Renal cortex interstitium (tissue), 11 donors: ENCODE results near the gene ARFGEF3. TPM values are rescaled to one million over a fixed set of nuclear protein-coding genes. Genes with fewer than 3 reads are reported as not detected.

ENCODE experiments used
- DNase-seq, 11 donors: peaks; one replicate each; pipeline ENCODE4 v3.0.0-alpha.2; 2013; ENCODE audit warnings: low read depth in 9 of 11, low spot score in 4 of 11; ENCODE audit errors: extremely low read depth in 1 of 11
- polyA plus RNA-seq, 3 donors: library from polyadenylated mRNA; unstranded; fragments of 120-200 nt; gene quantifications; one replicate each; pipeline ENCODE4 v1.2.1, GENCODE V29; 2013; ENCODE audit not compliant: insufficient read length in 3 of 3

The ARFGEF3 gene
- polyA plus RNA-seq, 3 donors = 6.1 to 6.8 (median 6.7) TPM

DNA sequence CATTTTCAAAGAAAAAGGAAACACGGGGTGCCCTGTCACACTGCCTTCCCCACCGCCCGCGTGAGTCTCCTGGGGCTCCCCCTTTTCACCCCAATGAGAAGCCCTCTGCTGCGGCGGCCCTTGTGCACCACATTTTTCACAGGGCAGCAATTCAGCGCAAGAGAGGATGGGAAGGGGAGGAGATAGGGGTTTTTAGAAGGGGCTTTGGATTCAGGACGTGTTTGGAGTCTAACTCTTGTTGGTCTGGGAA is 726 bp upstream of the ARFGEF3 start:
- no peak for DNase-seq

DNA sequence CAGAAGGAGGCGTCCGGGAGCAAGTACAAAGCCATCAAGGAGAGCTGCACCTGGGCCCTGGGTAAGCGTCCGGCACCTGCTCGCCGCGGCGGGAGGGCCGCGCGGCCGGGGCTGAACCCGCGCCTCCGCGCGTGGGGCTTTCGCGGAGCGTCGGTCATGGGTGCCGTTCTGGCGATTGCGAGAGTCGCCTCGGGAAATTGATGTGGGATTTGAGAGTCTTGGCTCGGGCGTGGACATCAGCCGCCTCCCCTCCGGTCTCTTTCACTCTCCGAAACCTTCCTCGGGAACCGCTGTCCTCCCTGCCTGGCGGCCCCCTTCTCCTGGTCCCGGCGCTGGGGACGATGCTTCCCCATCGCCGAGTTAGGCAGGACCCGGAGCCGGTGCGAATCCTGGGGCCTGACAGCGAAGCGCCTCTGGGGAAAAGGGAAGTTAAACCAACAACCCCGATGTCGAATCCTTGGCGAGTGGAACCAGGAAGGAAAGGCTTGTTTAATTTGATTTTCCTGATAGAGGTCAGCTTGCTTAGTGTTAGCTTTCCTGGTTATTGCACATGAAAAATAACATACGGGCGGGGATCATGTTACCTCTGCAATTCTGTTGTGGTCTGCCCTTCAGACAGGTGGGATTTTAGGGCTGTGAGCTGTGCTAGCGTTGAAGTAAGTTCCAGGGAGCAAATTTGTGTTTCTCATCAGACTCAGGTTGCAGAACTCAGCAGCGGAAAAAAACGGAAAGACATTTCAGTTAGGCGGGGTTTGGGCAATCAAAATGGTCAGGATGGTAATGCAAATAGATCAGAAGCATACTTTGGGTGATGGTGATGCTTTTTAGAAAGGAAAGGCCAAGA is 594 bp downstream of the ARFGEF3 start:
- peak in 2 of 11 donors; percentile 14 to 18 for DNase-seq

DNA sequence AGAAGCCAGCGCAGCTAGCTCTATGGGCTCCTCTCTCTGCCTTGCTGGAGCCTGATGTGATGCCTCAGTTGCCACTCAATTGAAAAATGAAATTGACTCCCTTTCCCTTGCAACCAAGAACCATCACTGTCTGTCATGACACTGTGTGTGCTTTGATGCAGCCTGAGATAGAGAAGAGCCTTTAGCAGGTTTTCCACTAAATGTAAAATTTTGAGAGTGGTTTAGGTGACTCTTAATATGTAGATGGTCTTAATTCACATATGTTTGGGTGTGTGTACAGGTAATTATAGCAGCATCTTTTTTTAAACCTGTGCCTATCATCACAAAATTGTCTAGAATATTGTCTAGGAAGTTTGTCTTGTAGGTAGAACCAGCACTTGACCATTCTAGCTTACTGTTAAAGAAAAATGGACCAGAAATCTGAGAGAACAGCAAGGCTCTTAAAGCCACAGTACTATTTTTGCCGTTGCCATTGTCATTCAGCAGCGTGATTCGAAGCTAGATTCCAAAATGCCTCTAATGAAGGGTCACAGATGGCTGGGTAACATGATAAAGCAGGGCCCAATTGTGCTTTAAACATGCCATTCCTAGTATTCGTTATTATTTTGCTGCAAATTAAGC is 1.3 kb downstream of the ARFGEF3 start:
- no peak for DNase-seq

DNA sequence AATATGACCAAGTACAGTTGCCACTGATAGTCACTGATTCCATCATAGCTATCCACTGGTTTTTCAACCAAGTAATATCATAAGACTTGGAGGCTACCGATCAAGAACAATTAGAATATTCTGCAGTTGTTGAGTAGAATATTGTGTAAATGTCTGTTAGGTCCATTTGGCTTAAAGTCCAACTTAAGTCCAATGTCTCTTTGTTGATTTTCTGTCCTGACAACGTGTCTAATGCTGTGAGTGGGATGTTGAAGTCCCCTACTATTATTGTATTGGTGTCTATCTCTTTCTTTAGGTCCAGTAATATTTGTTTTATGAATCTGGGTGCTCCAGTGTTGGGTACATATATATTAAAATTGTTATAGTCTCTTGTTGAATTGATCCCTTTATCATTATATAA is 13.9 kb downstream of the ARFGEF3 start:
- DNase-seq = no peak

DNA sequence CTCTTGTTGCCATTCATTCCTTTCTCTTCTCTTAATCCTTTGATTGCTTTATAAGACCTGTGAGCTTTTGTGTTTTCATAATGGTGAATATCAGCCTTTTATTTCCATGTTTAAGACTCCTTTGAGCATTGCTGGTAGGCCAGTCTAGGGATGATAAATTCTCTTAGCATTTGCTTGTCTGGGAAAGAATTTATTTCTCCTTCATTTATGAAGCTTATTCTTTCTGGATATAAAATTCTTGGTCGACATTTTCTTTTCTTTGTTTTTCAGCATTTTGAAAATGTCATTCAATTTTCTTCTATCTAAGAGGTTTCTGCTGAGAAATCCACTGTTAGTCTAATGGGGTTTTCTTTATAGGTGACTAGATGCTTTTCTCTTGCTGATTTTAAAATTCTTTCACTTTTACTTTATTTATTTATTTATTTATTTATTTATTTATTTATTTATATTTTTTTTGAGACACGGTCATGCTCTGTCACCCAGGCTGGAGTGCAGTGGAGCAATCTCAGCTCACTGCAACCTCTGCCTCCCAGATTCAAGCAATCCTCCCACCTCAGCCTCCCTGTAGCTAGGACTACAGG is 15.0 kb downstream of the ARFGEF3 start:
- no peak for DNase-seq

DNA sequence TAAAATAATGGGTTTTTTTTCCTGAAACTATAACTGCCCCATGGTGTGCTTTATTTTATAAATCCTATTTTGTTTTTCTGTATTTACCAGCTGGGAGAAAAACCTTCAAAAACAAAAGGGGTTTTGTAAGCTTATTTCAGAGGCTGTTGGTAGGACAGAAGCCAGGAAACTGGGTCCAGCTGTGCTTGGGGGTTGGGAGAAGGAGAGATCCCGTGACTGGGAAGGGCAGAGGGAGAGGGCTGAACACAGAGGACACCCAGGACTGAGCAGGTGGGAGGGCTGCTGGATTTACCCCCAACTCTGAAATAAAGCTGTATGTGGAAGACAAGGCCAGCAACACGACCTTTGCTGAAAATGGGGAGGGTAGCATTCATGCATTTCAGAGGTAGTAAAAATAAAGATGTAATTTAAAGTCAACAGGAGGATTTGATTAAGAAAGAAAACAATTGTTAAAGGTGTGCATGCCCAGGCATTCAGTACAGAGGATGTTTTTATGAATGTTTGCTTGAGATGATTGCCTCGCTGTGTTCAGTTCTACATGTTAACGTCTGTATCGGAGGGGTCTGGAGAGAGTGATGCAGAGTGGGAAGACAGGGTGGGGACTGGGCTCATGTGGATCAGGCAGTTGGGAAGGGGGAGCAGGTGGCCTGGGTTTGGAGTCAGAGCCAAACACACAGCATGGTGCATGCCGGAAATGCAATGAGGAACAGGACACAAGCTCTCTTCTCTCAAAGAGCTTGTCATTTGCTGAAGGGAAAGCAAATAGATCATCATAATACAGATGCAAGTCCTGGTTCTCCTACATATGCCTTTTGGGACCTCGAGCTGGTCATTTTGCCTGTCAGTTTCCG is 21.4 kb downstream of the ARFGEF3 start:
- peak in 1 of 11 donors; percentile 27 for DNase-seq

DNA sequence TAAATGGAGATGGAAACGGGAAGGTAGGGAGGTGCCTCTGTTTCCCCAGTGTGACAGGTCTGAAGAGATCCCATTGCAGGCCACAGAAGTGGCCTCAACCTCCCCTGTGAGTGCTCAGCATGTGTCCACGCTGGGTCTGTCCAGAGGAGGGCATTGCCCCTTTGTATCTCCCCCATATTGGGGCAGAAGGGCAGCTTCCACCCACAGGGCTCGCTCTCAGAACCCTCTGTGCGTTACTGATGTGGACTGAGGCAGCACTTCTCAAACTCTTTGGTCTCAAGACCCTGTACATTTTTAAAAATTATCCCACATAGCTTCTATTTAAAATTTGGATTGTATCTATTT is 22.0 kb downstream of the ARFGEF3 start:
- no peak for DNase-seq

DNA sequence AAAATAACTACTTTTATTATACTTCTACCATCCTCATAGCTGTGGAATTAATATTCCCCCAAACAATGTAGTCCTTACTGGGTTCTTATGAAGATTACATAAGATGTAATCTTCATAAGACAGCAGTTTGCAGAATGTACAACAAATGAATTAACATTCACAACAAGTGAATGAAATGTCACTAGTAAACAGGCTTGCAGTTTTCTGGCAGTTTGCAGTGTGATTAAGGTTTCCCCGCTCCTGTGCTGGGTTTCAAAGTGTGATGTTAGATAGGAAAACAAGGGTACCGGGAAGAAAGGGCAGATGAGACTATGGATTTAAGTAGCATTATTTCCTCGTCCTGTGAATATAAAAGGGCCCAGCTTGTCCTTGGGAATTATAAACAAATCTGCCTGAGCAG is 22.5 kb downstream of the ARFGEF3 start:
- DNase-seq = no peak

DNA sequence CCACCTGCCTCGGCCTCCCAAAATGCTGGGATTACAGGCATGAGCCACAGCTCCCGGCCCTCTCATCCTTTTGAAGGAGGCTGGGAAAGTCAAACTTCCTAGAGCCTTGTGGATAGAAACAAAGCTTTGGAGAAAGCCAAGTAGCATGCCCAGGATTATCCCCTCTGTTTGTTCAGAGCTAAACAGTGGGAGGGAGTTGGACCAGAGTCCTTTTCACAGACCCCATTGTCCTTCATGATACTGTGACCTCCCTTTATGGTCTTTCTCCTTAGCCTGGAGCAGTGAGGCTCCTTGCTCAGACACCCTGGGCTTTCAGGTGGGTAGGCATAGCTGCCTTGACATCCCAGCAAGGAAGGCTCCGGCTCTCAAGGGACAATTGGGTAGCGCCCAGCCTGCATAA is 25.4 kb downstream of the ARFGEF3 start:
- DNase-seq = no peak

DNA sequence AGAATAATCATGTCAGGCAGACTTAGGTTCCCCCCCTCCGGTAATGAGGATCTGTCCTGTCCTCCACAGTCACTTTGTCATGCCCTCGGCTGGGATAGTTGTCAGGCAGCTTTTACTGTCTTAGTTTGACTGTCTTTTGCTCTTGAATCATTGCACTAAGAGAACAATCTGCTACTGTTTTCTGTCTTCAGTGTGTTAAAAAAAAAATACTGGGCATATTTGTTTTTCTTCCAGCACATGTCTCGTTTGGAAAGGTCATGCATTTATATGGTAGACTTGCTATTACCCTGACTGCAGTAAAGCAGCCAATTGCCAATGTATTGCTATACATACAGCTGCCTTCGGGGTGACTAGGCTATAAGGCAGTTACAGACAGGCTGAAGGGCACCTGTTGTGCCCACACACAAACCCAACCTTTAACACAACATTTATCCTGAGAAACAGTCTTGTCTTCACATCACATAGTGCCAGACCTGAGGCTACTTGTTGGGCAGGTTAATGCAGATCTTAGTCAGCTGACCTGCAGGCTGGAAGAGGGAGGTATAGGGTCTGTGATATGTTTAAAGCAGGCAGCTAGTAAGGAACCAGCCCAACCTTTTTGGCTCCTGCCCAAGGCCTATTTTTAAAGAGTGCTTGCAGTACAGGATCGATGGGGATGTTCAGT is 26.7 kb downstream of the ARFGEF3 start:
- DNase-seq = no peak

DNA sequence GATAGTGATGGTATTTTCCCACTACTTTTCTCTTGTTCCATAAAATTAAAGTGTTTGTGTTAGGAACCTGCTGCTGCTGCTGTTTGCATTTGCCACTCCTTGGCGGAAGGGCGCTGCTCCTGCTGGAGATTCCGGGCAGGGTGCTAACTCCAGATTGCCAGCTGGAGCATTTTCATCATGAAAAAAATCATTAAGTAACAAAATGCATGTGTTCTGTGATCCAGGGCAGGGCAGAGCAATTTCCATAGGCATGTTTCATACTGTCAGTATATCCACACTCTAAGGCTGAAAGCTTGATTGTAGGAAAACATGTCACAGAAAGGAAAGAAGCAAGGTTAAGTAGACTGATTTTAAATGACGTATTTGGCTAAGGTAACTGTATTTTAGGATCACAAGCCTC is 32.5 kb downstream of the ARFGEF3 start:
- no peak for DNase-seq

DNA sequence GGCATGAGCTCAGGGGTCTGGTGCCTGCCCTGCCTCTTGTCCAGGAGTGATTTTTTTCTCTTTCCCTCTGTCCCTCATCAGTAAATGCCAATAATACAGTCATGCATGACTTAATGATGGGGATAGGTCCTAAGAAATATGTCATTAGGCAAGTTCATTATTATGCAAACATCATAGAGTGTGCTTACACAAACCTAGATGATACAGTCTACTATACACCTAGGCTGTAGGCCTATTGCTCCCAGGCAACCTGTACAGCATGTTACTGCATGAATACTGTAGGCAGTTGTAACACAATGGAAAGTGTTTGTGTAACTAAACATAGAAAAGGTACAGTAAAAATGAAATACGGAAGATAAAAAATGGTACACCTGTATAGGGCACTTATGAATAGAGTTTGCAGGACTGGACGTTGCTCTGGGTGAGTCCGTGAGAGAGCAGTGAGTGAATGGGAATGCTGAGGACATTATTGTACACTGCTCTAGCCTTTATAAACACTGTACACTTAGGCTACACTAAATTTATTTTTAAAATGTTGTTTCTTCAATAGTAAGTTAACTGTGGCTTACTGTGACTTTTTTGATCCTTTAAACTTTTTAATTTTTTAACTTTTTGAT is 34.5 kb downstream of the ARFGEF3 start:
- DNase-seq = no peak

DNA sequence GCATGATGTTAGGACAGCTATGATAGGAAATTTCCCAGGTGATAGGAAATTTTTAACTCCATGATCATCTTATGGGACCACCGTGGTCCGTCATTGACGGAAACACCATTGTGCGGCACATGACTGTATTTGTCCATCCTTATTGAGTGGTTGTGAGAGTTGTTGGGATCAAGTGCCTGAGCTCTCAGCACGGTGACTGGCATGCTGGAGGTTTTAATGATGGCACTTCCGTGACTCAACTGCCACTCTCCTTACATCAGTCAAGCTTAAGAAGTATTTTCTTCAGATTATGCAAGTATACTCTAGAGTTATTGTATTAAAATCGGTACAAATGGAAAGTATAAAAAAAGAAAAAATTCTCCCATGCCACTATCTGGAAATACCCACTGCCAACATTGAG is 35.8 kb downstream of the ARFGEF3 start:
- DNase-seq = no peak

DNA sequence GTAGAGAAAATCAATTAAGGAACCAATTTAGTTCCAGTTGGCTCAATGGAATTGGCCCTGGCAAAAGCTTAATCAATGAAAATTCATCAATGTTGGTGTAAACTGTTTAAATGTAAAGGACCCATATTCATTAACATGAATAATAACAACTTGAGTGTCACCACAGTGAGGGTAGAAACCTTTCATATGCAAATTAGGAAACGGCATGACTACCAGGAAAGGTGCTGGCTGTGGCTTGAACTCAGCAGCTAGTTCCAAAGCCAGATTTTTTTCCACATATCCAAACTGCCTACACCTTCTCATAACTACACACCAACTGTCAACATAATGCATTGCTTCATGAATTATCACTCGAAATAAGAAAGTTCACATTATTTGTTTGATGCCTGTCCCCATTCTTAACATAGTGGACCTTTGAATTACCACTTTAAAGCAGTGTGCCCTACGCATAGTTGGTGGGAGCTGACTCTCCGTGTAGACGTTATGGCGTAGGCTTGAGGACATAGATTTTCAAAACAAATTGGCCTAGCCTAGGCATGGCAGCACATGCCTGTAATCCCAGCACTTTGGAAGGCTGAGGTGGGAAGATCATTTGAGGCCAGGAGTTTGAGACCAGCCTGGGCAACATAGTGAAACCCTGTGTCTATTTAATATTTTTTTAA is 36.8 kb downstream of the ARFGEF3 start:
- DNase-seq = no peak

DNA sequence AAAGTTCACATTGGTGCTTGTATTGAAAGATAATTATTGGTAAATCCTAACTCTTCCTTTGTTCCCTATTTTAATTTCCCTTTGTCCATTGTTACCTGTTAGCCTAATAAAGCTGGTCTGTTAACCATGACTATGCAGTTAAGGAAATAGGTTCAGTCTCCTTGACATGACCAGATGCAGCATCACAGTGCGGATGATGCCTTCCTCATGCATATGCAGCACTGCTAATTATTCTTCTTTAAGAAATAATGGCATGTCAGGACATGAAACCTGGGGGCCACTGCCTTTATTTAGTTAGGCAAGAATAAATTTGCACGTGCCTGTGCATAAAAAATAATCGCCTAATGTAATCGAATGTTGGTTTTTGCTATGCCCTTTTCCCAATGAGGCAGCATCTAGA is 40.1 kb downstream of the ARFGEF3 start:
- DNase-seq = no peak

DNA sequence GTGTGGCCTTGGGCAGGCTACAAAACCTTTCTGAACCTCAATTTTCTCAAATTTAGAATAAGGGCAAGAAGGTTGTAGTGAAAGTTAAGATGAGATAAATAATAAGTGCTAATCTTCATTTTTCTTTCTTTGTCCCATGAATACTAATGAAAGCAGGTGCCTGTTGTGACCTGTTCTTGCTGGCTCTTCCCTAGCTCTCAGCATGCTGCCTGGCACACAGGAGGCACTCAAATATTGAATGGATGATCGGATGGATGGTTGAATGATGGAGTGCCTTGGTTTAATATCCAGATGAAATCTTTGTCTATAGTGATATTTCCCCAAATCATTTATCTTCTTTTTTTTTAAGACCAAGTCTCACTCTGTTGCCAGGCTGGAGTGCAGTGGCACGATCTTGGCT is 41.6 kb downstream of the ARFGEF3 start:
- no peak for DNase-seq

DNA sequence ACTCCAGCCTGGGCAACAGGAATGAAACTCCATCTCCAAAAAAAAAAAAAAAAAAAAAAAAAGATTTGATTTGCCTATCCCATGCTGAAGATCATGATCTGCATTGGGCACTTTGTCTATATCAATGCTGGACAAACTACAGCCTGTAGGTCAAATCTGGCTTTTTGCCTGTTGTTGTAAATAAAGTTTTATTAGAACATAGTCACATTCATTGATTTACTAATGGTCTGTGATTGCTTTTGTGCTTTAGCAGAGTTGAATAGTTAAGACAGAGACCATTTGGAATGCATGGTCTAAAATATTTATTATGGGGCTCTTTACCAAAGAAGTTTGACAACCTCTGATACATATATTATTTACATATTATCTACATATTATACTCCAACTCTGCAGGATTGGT is 42.6 kb downstream of the ARFGEF3 start:
- DNase-seq = no peak

DNA sequence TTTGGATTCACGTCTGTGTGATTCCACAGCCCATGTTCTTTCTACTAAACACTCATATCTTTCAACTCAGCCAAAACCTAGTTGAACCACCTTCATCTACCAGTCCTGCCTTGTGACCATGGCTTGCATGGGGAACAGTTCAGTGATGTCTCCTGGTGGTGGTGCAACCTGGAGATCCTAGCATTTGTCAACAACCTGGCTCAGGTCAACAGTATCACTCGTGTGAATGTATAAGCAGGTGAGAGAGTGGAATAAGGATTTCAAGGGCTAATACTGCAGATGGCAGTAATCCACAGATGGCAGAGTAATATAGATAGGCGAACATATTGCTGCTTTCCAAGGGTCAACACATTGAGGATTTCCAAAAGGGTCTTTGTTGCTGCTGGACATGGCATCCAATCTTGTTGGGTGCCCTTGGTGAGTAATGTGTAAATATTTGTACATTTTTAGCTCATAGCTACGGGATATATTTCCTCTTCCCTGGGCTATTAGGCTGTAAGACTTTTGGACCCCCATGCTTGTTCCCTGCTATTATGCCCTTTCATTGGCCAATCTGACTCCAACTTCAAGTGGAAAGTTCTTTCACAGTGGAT is 43.1 kb downstream of the ARFGEF3 start:
- DNase-seq = no peak
